HUES64 (cell line): ENCODE data around the gene USP6NL.

Source experiments
- H3K27ac ChIP-seq: 2 replicates; pipeline ENCODE4 v1.7.0; 2013; ENCODE audit warnings: low read depth, low read length, inconsistent platforms
- H3K27me3 ChIP-seq: 2 replicates; pipeline ENCODE4 v1.6.1; 2013; ENCODE audit warnings: mild to moderate bottlenecking, low read length; ENCODE audit not compliant: insufficient read depth
- H3K36me3 ChIP-seq: 2 replicates; pipeline ENCODE4 v1.6.1; 2013; ENCODE audit warnings: mild to moderate bottlenecking, low read length; ENCODE audit not compliant: insufficient read depth
- H3K4me1 ChIP-seq: 2 replicates; pipeline ENCODE4 v1.6.1; 2013; ENCODE audit warnings: mild to moderate bottlenecking, low read length, moderate library complexity; ENCODE audit not compliant: insufficient read depth
- H3K4me3 ChIP-seq: 2 replicates; pipeline ENCODE4 v1.5.1; 2013; ENCODE audit warnings: mild to moderate bottlenecking, low read length, moderate library complexity
- H3K9ac ChIP-seq: 2 replicates; pipeline ENCODE4 v1.6.1; 2013; ENCODE audit warnings: mild to moderate bottlenecking, low read depth, low read length
- H3K9me3 ChIP-seq: 2 replicates; pipeline ENCODE4 v1.6.1; 2013; ENCODE audit warnings: low read depth, low read length; ENCODE audit not compliant: insufficient read depth
- WGBS: fragments of 150-250, 120-280 bp; methylation state at CpG from one replicate; pipeline ENCODE4 v1.1.7; 2013; ENCODE audit warnings: missing lambda C conversion rate; 5-methylcytosine and 5-hydroxymethylcytosine counted together

Gene USP6NL

GRCh38 chr10:11528286-11528685, 83.2 kb downstream of the USP6NL start:
- H3K27me3 ChIP-seq = no peaks in the 10 kb centered on the region
- H3K4me3 ChIP-seq = no peak overlapping the region
- H3K4me1 ChIP-seq = peaks cover 13% of the 10 kb centered on the region
- no peak overlapping the region for H3K9ac ChIP-seq
- H3K36me3 ChIP-seq = peaks cover 39% of the 10 kb centered on the region
- H3K9me3 ChIP-seq = no peaks in the 10 kb centered on the region
- H3K27ac ChIP-seq = no peak overlapping the region
- 96% methylated on average over 3 of the region's 3 CpGs for WGBS

- H3K4me3 ChIP-seq = no peak overlapping the region
- H3K36me3 ChIP-seq = peaks cover 44% of the 10 kb centered on the region
- no peaks in the 10 kb centered on the region for H3K9me3 ChIP-seq
- no peaks in the 10 kb centered on the region for H3K27me3 ChIP-seq
- no peak overlapping the region for H3K9ac ChIP-seq
- peaks cover 13% of the 10 kb centered on the region; the same call in 1 of the 2 replicates for H3K4me1 ChIP-seq
- no peak overlapping the region for H3K27ac ChIP-seq
- WGBS = 73% methylated on average over 3 of the region's 4 CpGs
Observed at GRCh38 chr10:11527691-11528255, 83.7 kb downstream of the USP6NL start.

GRCh38 chr10:11527068-11527467, 84.4 kb downstream of the USP6NL start:
- H3K27ac ChIP-seq = no peak overlapping the region
- no peak overlapping the region for H3K9ac ChIP-seq
- WGBS = 96% methylated on average over 4 of the region's 4 CpGs
- H3K4me3 ChIP-seq = no peak overlapping the region
- no peaks in the 10 kb centered on the region for H3K9me3 ChIP-seq
- peaks cover 51% of the 10 kb centered on the region for H3K36me3 ChIP-seq
- H3K27me3 ChIP-seq = no peaks in the 10 kb centered on the region
- H3K4me1 ChIP-seq = peaks cover 7% of the 10 kb centered on the region; the same call in 1 of the 2 replicates

- H3K9me3 ChIP-seq = no peaks in the 10 kb centered on the region
- no peak overlapping the region for H3K4me3 ChIP-seq
- H3K4me1 ChIP-seq = peaks cover 7% of the 10 kb centered on the region; the same call in 1 of the 2 replicates
- H3K27me3 ChIP-seq = no peaks in the 10 kb centered on the region
- no peak overlapping the region for H3K27ac ChIP-seq
- H3K9ac ChIP-seq = no peak overlapping the region
- H3K36me3 ChIP-seq = peaks cover 54% of the 10 kb centered on the region
- 96% methylated on average over 5 of the region's 6 CpGs for WGBS
Observed at GRCh38 chr10:11525503-11525902, 85.9 kb downstream of the USP6NL start.

- Histone ChIP-seq H3K4me3 (no peak overlapping the region), H3K36me3 (peaks cover 54% of the 10 kb centered on the region), H3K27ac (no peak overlapping the region), H3K9me3 (no peaks in the 10 kb centered on the region), H3K4me1 (no peaks in the 10 kb centered on the region), H3K9ac (no peak overlapping the region), H3K27me3 (no peaks in the 10 kb centered on the region)
- 93% methylated on average over 4 of the region's 4 CpGs for WGBS
Observed at GRCh38 chr10:11522821-11523245, 88.6 kb downstream of the USP6NL start.

- Histone ChIP-seq H3K4me3 (no peak overlapping the region), H3K27ac (no peak overlapping the region), H3K9me3 (no peaks in the 10 kb centered on the region), H3K9ac (no peak overlapping the region), H3K4me1 (0 out of 2 replicates have a peak, but pooled peaks cover 4% of the 10 kb centered on the region), H3K36me3 (peaks cover 49% of the 10 kb centered on the region), H3K27me3 (no peaks in the 10 kb centered on the region)
Observed at GRCh38 chr10:11521860-11522259, 89.6 kb downstream of the USP6NL start.

- Histone ChIP-seq H3K4me3 (no peak overlapping the region), H3K27ac (no peak overlapping the region), H3K36me3 (peaks cover 39% of the 10 kb centered on the region), H3K4me1 (0 out of 2 replicates have a peak, but pooled peaks cover 4% of the 10 kb centered on the region), H3K9me3 (no peaks in the 10 kb centered on the region), H3K27me3 (no peaks in the 10 kb centered on the region), H3K9ac (no peak overlapping the region)
- no CpG with 5 or more reads among the region's 1 CpG for WGBS
Observed at GRCh38 chr10:11520892-11521291, 90.6 kb downstream of the USP6NL start.

- Histone ChIP-seq H3K4me3 (no peak overlapping the region), H3K36me3 (peaks cover 4% of the 10 kb centered on the region; the same call in 1 of the 2 replicates), H3K9ac (no peak overlapping the region), H3K4me1 (0 out of 2 replicates have a peak, but pooled peaks cover 4% of the 10 kb centered on the region), H3K27me3 (no peaks in the 10 kb centered on the region), H3K9me3 (no peaks in the 10 kb centered on the region), H3K27ac (no peak overlapping the region)
- 80% methylated on average over 1 of the region's 1 CpG for WGBS
Observed at GRCh38 chr10:11517150-11517549, 94.3 kb downstream of the USP6NL start.

GRCh38 chr10:11516431-11516746, 95.1 kb downstream of the USP6NL start:
- no peak overlapping the region for H3K27ac ChIP-seq
- H3K9me3 ChIP-seq = no peaks in the 10 kb centered on the region

GRCh38 chr10:11515596-11516430, 95.6 kb downstream of the USP6NL start:
- WGBS = 66% methylated on average over 5 of the region's 5 CpGs
- no peak overlapping the region for H3K27ac ChIP-seq
- no peak overlapping the region for H3K4me3 ChIP-seq
- H3K4me1 ChIP-seq = 0 out of 2 replicates have a peak, but pooled peaks cover 6% of the 10 kb centered on the region
- no peaks in the 10 kb centered on the region for H3K27me3 ChIP-seq
- no peaks in the 10 kb centered on the region for H3K36me3 ChIP-seq
- no peaks in the 10 kb centered on the region for H3K9me3 ChIP-seq
- H3K9ac ChIP-seq = no peak overlapping the region

More at GRCh38 chr10:11516431-11516746, 95.1 kb downstream of the USP6NL start:
- H3K4me1 ChIP-seq = 0 out of 2 replicates have a peak, but pooled peaks cover 4% of the 10 kb centered on the region
- no peak overlapping the region for H3K9ac ChIP-seq
- H3K27me3 ChIP-seq = no peaks in the 10 kb centered on the region
- no peak overlapping the region for H3K4me3 ChIP-seq
- H3K36me3 ChIP-seq = no peaks in the 10 kb centered on the region
- WGBS = 100% methylated on average over 2 of the region's 2 CpGs

- H3K27ac ChIP-seq = no peak overlapping the region
- H3K36me3 ChIP-seq = no peaks in the 10 kb centered on the region
- H3K9ac ChIP-seq = no peak overlapping the region
- WGBS = 96% methylated on average over 4 of the region's 4 CpGs
- H3K4me3 ChIP-seq = no peak overlapping the region
- H3K27me3 ChIP-seq = no peaks in the 10 kb centered on the region
- peaks cover 13% of the 10 kb centered on the region; the same call in 1 of the 2 replicates for H3K4me1 ChIP-seq
- H3K9me3 ChIP-seq = no peaks in the 10 kb centered on the region
Observed at GRCh38 chr10:11513727-11514126, 97.7 kb downstream of the USP6NL start.
